HepG2 (cell line): Measurements from ENCODE around the gene TMOD2. TPM values are rescaled to one million over a fixed set of nuclear protein-coding genes. Genes with fewer than 3 reads are reported as not detected.

Experiments used
- AKNA ChIP-seq: sonication (generic); formaldehyde crosslinking; IDR thresholded peaks from 2 replicates; pipeline ENCODE4 v1.4.0; 2020; ENCODE audit warnings: missing genetic modification reagents, borderline replicate concordance
- ARID4A ChIP-seq: sonication (generic); formaldehyde crosslinking; IDR thresholded peaks from 2 replicates; pipeline ENCODE4 v1.5.0; 2020; ENCODE audit warnings: mild to moderate bottlenecking, missing genetic modification reagents, borderline replicate concordance
- GRHL1 ChIP-seq: sonication (generic); formaldehyde crosslinking; conservative IDR thresholded peaks from 2 replicates; pipeline ENCODE4 v1.8.0; 2022; ENCODE audit warnings: missing genetic modification reagents
- NFKBIZ ChIP-seq: IDR thresholded peaks from 2 replicates; pipeline ENCODE4 v1.6.1; 2018; ENCODE audit warnings: missing genetic modification reagents, missing compliant biosample characterization
- PRDM15 ChIP-seq: sonication (generic); formaldehyde crosslinking; IDR thresholded peaks from 2 replicates; pipeline ENCODE4 v1.4.0; 2020; ENCODE audit warnings: missing genetic modification reagents
- TP53 ChIP-seq: sonication (generic); formaldehyde crosslinking; conservative IDR thresholded peaks from 2 replicates; pipeline ENCODE4 v1.4.0; 2020; ENCODE audit warnings: missing genetic modification reagents
- ZNF264 ChIP-seq: sonication (generic); formaldehyde crosslinking; IDR thresholded peaks from 2 replicates; pipeline ENCODE4 v1.4.0; 2020; ENCODE audit warnings: missing genetic modification reagents
- ZNF34 ChIP-seq: sonication (generic); formaldehyde crosslinking; IDR thresholded peaks from 2 replicates; pipeline ENCODE4 v1.4.0; 2020; ENCODE audit warnings: mild to moderate bottlenecking, missing genetic modification reagents, borderline replicate concordance
- ZNF530 ChIP-seq: sonication (generic); formaldehyde crosslinking; IDR thresholded peaks from 2 replicates; pipeline ENCODE4 v1.5.0; 2020; ENCODE audit warnings: low read depth, mild to moderate bottlenecking, missing genetic modification reagents
- ZNF616 ChIP-seq: sonication (generic); formaldehyde crosslinking; IDR thresholded peaks from 2 replicates; pipeline ENCODE4 v1.5.0; 2020; ENCODE audit warnings: low read depth, mild to moderate bottlenecking, missing genetic modification reagents
- ZSCAN12 ChIP-seq: sonication (generic); formaldehyde crosslinking; IDR thresholded peaks from 2 replicates; pipeline ENCODE4 v1.9.0; 2021; ENCODE audit warnings: mild to moderate bottlenecking, missing genetic modification reagents
- polyA plus RNA-seq, 8 experiments: library from polyadenylated mRNA; depleted of rRNA in 3 of 8; stranded (reverse) in 7 of 8; unstranded in 1 of 8; fragments of >200 nt; fragmentation: Illumina TruSeq in 4 of 8; extraction: Trizol in 4 of 8; gene quantifications; 2 replicates each; pipeline versions ENCODE4 v1.2.1 to v1.2.3, GENCODE V29; 2011 to 2016; ENCODE audit warnings: low read depth in 4 of 8, missing spikeins in 1 of 8, mixed read lengths in 1 of 8; ENCODE audit not compliant: insufficient read depth in 1 of 8
- total RNA-seq, 5 experiments: library from RNA; depleted of rRNA; stranded (reverse); fragments of >200 nt; fragmentation: Illumina TruSeq; extraction: Trizol; gene quantifications; 2 replicates each; pipeline ENCODE4 v1.2.3, GENCODE V29; 2016; ENCODE audit warnings: low read depth in 1 of 5

Gene TMOD2
- total and polyA plus RNA-seq, 2 of the 13 experiments (the other 11 are each of a cell fraction or from before 2014, with no cell fraction given), result 0.01 to 0.02 TPM

- TF ChIP-seq GRHL1 (CRISPR knock-in tag) (no peak), NFKBIZ (no peak), ARID4A (peak; percentile 81), ZNF264 (CRISPR knock-in tag) (no peak), AKNA (CRISPR knock-in tag) (no peak), ZSCAN12 (no peak), ZNF616 (CRISPR knock-in tag) (no peak), ZNF34 (CRISPR knock-in tag) (no peak), ZNF530 (no peak), PRDM15 (CRISPR knock-in tag) (no peak), TP53 (CRISPR knock-in tag) (no peak)
These were observed 78.2 kb downstream of the TMOD2 start, which contains the start of gene TMOD3 (continued) for GRCh38 chr15:51829376-51830275.
